Effector memory CD8-positive, alpha-beta T cell (primary cell): ENCODE measurements around the gene MPC2.
"Not testable (repeated sequence)": the region's sequence is repeated elsewhere in the genome, so short reads cannot be mapped to it uniquely, and the experiment has no call there.

ENCODE experiments used
- ATAC-seq: fragments of 150-1000 bp; cut with Tn5 transposase; replicated peaks from 2 replicates; pipeline ENCODE4 v1.10.0; 2021; ENCODE audit warnings: mild to moderate bottlenecking, moderate library complexity
- DNase-seq, 3 experiments: peaks; one replicate each; pipeline ENCODE4 v3.0.0; 2021
- H3K27ac Mint-ChIP-seq, 2 donors: one replicate each; pipeline ENCODE4 v1.8.0; 2022; ENCODE audit warnings: mild to moderate bottlenecking in 2 of 2, mixed read lengths in 2 of 2, moderate library complexity in 2 of 2
- H3K27me3 Mint-ChIP-seq, 2 donors: one replicate each; pipeline ENCODE4 v1.8.0; 2022; ENCODE audit warnings: mixed read lengths in 2 of 2
- H3K36me3 Mint-ChIP-seq: one replicate; pipeline ENCODE4 v1.8.0; 2022; ENCODE audit warnings: mild to moderate bottlenecking, moderate library complexity, mixed read lengths; ENCODE audit not compliant: insufficient read depth
- H3K4me1 Mint-ChIP-seq, 2 donors: one replicate each; pipeline ENCODE4 v1.8.0; 2022; ENCODE audit warnings: low read depth in 2 of 2, mixed read lengths in 2 of 2
- H3K4me3 Mint-ChIP-seq, 2 donors: one replicate each; pipeline ENCODE4 v1.8.0; 2022; ENCODE audit warnings: mild to moderate bottlenecking in 2 of 2, mixed read lengths in 2 of 2, moderate library complexity in 2 of 2
- H3K9me3 Mint-ChIP-seq, 2 donors: one replicate each; pipeline ENCODE4 v1.8.0; 2022; ENCODE audit warnings: mixed read lengths in 2 of 2

Gene MPC2

GRCh38 chr1:167880580-167881021 lies 56.3 kb downstream of the MPC2 start:
- Mint-ChIP-seq H3K36me3 (no peaks in the 10 kb centered on the region), H3K4me1 (no peaks in the 10 kb centered on the region)

GRCh38 chr1:167879508-167879907 lies 57.4 kb downstream of the MPC2 start:
- Mint-ChIP-seq H3K9me3 (no peaks in the 10 kb centered on the region), H3K27ac (no peak overlapping the region)
- no peak for ATAC-seq

More at GRCh38 chr1:167880580-167881021, 56.3 kb downstream of the MPC2 start:
- ATAC-seq (no peak), DNase-seq (no peak)
- Mint-ChIP-seq H3K9me3 (no peaks in the 10 kb centered on the region), H3K27me3 (peaks cover 9 to 26% of the 10 kb centered on the region in 2 donors), H3K27ac (no peak overlapping the region), H3K4me3 (no peak overlapping the region)

DNA sequence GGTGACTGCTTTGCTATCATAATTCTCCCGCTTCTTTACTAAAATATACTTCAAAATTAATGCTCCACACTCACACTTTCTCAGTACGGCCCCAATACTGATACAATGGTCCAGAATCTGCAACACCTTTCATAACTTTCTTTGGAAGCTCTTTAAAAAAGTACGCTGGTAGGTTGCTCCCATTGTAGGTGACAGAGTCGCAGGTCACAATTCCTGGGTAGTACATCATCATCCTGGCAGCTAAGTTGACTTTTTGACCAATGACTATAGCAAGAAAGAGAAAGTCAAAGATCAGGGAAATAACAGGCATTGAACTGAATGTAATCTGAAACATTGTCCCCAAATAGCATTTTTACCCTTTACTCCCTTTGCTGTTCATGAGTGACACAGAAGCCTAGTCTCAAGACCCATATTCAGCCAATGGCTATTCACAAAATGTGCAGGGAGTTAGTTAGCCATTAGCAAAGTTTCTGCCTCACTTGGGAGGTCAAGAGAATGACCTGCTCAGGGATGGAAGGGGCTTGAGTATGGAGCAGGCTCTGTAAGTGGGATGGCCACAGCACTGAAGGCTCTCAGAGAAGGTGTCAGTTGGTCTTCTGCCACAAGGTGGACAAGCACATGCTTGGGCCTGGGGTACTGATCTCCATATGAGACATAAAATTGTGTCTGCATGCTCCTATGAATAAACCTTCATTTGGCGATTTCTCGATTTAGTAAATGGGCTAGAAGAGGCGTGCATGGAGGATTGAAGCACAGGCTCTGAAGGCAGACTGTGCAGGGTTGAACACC lies 58.3 kb downstream of the MPC2 start:
- Mint-ChIP-seq H3K4me3 (no peak overlapping the region), H3K36me3 (no peaks in the 10 kb centered on the region), H3K9me3 (no peaks in the 10 kb centered on the region), H3K27me3 (peaks cover 0 to 10% of the 10 kb centered on the region in 2 donors), H3K27ac (no peak overlapping the region), H3K4me1 (no peaks in the 10 kb centered on the region)
- no peak for DNase-seq
- ATAC-seq, result no peak

More at GRCh38 chr1:167879508-167879907, 57.4 kb downstream of the MPC2 start:
- DNase-seq, result no peak
- Mint-ChIP-seq H3K36me3 (no peaks in the 10 kb centered on the region), H3K27me3 (peaks cover 0 to 15% of the 10 kb centered on the region in 2 donors), H3K4me1 (no peaks in the 10 kb centered on the region), H3K4me3 (no peak overlapping the region)

DNA sequence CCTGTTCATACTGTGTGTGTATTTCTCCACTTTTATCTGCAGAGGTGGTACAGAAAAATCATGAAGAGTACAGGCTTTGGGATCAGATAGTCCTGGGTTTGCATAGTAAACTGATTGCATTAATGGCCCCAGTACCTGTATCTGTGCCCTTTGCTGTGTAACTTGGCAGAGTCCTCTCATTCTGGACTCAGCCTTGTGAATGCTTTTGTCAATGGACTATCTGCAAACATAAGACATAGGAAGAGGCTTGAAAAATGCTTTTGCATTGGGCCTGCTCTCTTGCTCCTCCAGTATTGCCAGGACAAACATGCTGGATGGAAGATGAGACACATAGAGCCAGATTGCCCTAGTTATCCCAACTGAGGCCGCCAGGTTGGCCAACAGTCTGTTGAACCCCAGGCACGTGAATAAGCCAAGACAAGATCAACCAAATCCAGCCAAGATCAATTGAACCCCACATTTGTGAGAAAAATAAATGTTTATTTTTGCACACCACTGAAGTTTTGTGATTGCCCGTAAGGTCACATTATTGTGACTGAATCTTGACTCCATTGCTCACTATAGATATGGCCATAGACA lies 60.2 kb downstream of the MPC2 start:
- Mint-ChIP-seq H3K9me3 (no peaks in the 10 kb centered on the region), H3K4me3 (no peak overlapping the region), H3K27me3 (peaks cover 0 to 10% of the 10 kb centered on the region in 2 donors), H3K36me3 (no peaks in the 10 kb centered on the region), H3K4me1 (no peaks in the 10 kb centered on the region), H3K27ac (no peak overlapping the region)
- no peak for ATAC-seq
- no peak for DNase-seq

GRCh38 chr1:167871331-167871730 lies 65.5 kb downstream of the MPC2 start:
- no peaks in the 10 kb centered on the region for H3K27me3 Mint-ChIP-seq
- H3K9me3 Mint-ChIP-seq, result no peaks in the 10 kb centered on the region
- no peak overlapping the region for H3K27ac Mint-ChIP-seq
- no peaks in the 10 kb centered on the region for H3K4me1 Mint-ChIP-seq
- H3K36me3 Mint-ChIP-seq, result no peaks in the 10 kb centered on the region
- ATAC-seq (no peak), DNase-seq (no peak)
- no peak overlapping the region for H3K4me3 Mint-ChIP-seq

- not testable (repeated sequence) for DNase-seq, H3K27ac Mint-ChIP-seq, H3K4me3 Mint-ChIP-seq, H3K4me1 Mint-ChIP-seq, H3K27me3 Mint-ChIP-seq, H3K9me3 Mint-ChIP-seq, ATAC-seq, H3K36me3 Mint-ChIP-seq
Measured at GRCh38 chr1:167869157-167870001, 67.5 kb downstream of the MPC2 start.

GRCh38 chr1:167866739-167867414 lies 70.0 kb downstream of the MPC2 start:
- not testable (repeated sequence) for DNase-seq, ATAC-seq, H3K27ac Mint-ChIP-seq, H3K4me3 Mint-ChIP-seq, H3K27me3 Mint-ChIP-seq, H3K4me1 Mint-ChIP-seq, H3K9me3 Mint-ChIP-seq, H3K36me3 Mint-ChIP-seq
